ENCODE results near the gene BLM.

GRCh38 chr15:90817117-90818057 is 100.2 kb downstream of the BLM start:
- TF ChIP-seq CTCF (IDR thresholded peaks at IDR 0.05) = no peak
- TF ChIP-seq POLR2A (IDR thresholded peaks at IDR 0.05) = no peak
